NCI-H460 (cell line): ENCODE results near the gene LHPP. TPM values are rescaled to one million over a fixed set of nuclear protein-coding genes. Genes with fewer than 3 reads are reported as not detected.

Experiments used
- total RNA-seq: library from RNA; depleted of rRNA; stranded (reverse); fragments of >200 nt; shearing (Covaris generic); gene quantifications from 2 replicates; pipeline ENCODE4 v1.2.3, GENCODE V29; 2014; rRNA removed

LHPP gene
- total RNA-seq, 1 experiment from 2014 or later: 1.6 TPM

Other genes with a start within 250 kb of the LHPP start
- 71.9 and 83.7 TPM in 2 replicates for gene OAT, start 42.9 kb upstream of the LHPP start, total RNA-seq
- gene NKX1-2, start 11.8 kb upstream of the LHPP start, total RNA-seq: 0.02 TPM in 1 of 2 replicates, not detected in the other